Epithelial cell of prostate (primary cell): Measurements from ENCODE around the gene PPP1R7.

Experiments
- DNase-seq: peaks from one replicate; pipeline ENCODE4 v3.0.0-alpha.2; 2011; ENCODE audit warnings: low read depth, low spot score
- H3K27ac ChIP-seq: fragments of 450-650 bp; 2 replicates; pipeline ENCODE4 v1.5.1; 2017; ENCODE audit warnings: mild to moderate bottlenecking

Gene PPP1R7

GRCh38 chr2:241137276-241138190 lies 12.7 kb upstream of the PPP1R7 start:
- DNase-seq = no peak
- H3K27ac ChIP-seq = no peak overlapping the region

- DNase-seq = no peak
- no peak overlapping the region for H3K27ac ChIP-seq
Observed at GRCh38 chr2:241138471-241138870, 11.8 kb upstream of the PPP1R7 start.

GRCh38 chr2:241139531-241140444 lies 10.5 kb upstream of the PPP1R7 start:
- no peak overlapping the region for H3K27ac ChIP-seq
- DNase-seq = no peak

- DNase-seq = no peak
- no peak overlapping the region for H3K27ac ChIP-seq
Observed at GRCh38 chr2:241140445-241140840, 9.8 kb upstream of the PPP1R7 start.

- no peak for DNase-seq
- no peak overlapping the region for H3K27ac ChIP-seq
Observed at GRCh38 chr2:241141214-241141770, 9.0 kb upstream of the PPP1R7 start.

GRCh38 chr2:241142063-241142462 lies 8.2 kb upstream of the PPP1R7 start:
- H3K27ac ChIP-seq = no peak overlapping the region
- no peak for DNase-seq

- no peak overlapping the region for H3K27ac ChIP-seq
- DNase-seq = no peak
Observed at GRCh38 chr2:241142593-241142992, 7.7 kb upstream of the PPP1R7 start.

- H3K27ac ChIP-seq = no peak overlapping the region
- no peak for DNase-seq
Observed at GRCh38 chr2:241146286-241146685, 4.0 kb upstream of the PPP1R7 start.

GRCh38 chr2:241147336-241147735 lies 2.9 kb upstream of the PPP1R7 start:
- H3K27ac ChIP-seq = no peak overlapping the region

GRCh38 chr2:241148239-241148638 lies 2.0 kb upstream of the PPP1R7 start:
- DNase-seq = no peak
- no peak overlapping the region for H3K27ac ChIP-seq

More at GRCh38 chr2:241147336-241147735, 2.9 kb upstream of the PPP1R7 start:
- DNase-seq = no peak

GRCh38 chr2:241148891-241149674 lies 1.2 kb upstream of the PPP1R7 start, which contains the start of gene PASK:
PASK (minus strand) TSS chr2:241149472; CDS start chr2:241143032, 6,440 bp downstream.
- DNase-seq = peak; percentile 91
- peak within 1 kb of the TSS; percentile 39 for H3K27ac ChIP-seq

- no peak for DNase-seq
- no peak overlapping the region for H3K27ac ChIP-seq
Observed at GRCh38 chr2:241149675-241149924, 667 bp upstream of the PPP1R7 start.

GRCh38 chr2:241150660-241151530 lies 628 bp downstream of the PPP1R7 start:
- no peak for DNase-seq
- H3K27ac ChIP-seq = peak overlapping the region; percentile 39

- no peak for DNase-seq
- H3K27ac ChIP-seq = no peak overlapping the region
Observed at GRCh38 chr2:241151934-241152660, 1.8 kb downstream of the PPP1R7 start.

- DNase-seq = no peak
- no peak overlapping the region for H3K27ac ChIP-seq
Observed at GRCh38 chr2:241153616-241154015, 3.3 kb downstream of the PPP1R7 start.

GRCh38 chr2:241154915-241155314 lies 4.6 kb downstream of the PPP1R7 start:
- H3K27ac ChIP-seq = no peak overlapping the region
- no peak for DNase-seq

- H3K27ac ChIP-seq = no peak overlapping the region
- no peak for DNase-seq
Observed at GRCh38 chr2:241155936-241156335, 5.7 kb downstream of the PPP1R7 start.

- DNase-seq = no peak
- H3K27ac ChIP-seq = no peak overlapping the region
Observed at GRCh38 chr2:241156971-241157441, 6.7 kb downstream of the PPP1R7 start.
